ENCODE measurements around the gene ESR2.

The ESR2 gene

DNA sequence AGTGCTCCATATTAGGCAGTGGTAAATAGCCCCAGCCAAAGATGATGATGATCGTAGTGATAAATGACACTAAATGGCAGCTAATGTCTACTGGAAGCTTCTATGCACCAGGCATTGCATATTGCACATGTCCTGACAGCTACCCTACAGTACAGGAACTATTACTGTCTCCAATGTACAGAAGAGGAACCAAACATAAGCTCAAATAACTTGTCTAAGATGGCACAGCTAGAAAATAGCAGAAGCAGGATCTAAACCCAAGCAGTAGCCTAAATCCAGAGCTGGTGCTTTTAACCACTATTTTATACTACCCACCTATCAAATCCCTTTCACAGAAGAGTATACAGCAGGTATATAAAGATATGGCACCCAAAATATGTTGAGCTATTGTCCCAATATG is 28.9 kb downstream of the ESR2 start:
- DNase-seq, result no peak

DNA sequence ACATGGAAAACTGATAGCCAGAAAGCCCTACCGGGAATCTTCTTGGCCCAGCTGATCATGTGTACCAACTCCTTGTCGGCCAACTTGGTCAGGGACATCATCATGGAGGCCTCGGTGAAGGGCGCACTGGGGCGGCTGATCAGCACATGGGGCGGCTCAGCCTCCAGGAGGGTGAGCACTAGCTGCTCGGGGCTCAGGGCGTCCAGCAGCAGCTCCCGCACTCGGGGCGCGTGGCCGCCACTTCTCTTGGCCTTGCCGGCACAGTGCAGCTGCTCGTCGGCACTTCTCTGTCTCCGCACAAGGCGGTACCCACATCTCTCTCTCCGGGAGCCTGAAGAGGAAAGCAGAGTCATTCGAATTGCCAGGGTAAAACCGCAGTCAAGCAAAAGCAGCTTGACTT is 33.8 kb downstream of the ESR2 start:
- no peak for DNase-seq

DNA sequence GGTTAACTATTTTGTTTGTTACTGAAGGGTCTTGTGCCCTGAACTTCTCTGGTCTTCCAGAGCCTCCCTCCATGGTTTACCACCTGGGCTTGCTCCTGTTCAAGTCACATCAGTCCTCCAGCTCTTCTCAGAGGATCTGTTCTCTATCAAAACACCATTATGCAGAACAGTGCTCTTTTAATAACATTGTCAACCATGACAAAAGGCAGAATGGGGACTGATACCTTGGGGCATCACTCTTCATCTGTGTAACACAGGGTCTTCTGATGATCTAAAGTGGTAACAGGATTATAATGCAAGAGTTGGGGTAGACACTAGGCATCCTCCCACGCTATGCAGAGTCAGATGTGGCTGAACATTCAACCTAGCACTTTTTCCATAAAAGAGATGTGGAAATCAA is 38.4 kb downstream of the ESR2 start:
- no peak for DNase-seq

DNA sequence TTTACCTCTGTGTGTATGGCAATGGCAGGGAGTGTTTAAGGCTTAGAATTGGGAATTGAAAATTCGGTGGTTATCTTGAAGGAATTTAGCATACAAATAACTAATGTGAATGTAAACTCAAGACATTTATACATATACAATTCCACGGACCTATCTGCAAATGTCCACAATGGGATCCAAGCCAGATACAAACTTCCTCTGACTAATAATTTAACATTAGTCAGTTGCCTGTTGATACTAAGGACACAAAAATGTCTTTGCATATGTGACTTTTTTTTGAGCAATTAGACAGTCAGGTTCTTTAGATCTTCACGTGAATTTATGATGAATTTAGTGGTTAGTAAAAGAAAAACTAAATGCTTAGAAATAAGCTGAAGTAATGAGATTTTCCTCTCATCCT is 40.5 kb downstream of the ESR2 start:
- DNase-seq, result no peak

DNA sequence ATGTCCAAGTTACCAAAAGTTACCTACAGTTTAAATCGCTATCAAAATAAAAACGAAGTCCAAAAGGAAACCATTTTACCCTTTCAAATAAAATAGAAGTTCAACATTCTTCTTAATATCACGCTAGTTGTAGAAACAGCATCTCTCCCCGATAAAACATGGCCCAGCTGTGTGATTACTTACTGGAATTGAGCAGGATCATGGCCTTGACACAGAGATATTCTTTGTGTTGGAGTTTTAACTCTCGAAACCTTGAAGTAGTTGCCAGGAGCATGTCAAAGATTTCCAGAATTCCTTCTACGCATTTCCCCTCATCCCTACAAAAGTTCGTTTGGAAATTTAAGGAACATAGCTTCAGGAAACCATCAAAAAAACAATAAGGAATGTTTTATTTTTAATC is 44.8 kb downstream of the ESR2 start:
- DNase-seq, result no peak

DNA sequence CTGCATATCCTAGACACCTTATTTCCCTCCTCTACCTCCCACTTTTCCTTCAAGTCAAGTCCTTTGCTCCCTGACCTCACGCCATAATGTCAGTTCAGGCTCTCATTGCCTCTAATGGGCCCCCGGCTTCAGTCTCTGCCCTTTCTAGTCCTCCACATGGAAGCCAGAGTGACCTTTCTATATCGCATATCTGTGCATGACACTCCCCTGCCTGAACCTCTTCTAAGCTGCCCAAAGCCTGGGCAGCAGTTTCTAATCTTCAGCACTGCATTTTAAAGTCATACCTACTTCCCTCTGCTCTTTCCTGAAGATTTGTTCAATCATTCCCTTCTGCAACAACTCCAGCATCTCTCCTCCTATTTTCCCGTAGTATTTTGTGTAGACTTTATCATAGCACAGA is 45.5 kb downstream of the ESR2 start:
- DNase-seq, result no peak

DNA sequence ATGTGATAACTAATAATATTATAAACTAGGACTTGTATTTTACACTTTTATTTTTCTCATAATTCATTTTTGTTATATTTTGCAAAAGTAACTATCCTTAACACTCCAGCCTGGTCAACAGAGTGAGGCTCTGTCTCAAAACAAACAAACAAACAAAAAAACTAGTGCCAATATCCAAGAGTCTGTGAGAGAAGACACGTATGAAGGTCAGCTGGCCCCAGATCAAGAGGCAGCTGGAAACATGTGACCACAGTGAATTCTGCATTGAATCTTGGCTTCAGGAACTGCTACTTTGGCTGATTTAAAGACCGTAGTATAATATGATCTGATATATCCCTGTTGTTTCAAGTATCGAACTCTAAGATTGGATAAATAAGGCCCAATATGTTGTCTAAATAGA is 47.0 kb downstream of the ESR2 start:
- DNase-seq, result no peak

DNA sequence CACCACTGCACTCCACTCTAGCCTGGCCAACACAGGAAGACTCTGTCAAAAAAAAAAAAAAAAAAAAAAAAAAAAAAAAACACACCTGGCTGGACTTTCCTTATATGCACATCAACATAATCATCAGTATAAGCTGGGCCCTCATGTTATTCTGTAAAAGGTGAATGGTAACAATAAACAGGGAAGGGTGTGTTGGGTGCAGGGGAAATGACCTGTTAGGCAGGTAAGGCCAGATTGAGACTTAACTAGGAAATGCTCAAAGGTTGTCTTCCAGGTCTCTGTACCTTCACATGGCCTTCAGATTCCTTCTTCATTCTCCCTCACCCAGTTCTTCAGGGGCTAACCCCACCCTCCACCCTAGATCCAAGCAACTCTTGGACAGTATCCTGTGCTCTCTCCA is 47.5 kb downstream of the ESR2 start:
- no peak for DNase-seq

DNA sequence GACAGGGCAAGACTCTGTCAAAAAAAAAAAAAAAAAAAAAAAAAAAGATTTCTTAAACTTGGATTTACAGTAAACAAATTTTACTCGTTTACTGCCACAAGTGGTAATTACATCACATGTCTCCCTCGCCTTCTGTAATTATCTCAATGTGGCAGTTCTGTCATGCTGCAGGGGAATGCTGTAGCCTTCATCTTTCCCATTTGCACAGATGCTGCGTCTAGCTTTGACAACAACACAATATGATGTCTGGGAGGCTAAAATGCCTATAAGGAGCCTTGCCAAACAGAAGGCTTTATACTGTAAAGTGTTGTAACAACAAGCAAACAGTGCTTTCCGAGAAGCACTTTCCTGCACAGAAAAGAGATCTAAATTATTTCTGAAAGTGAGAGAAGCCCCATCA is 48.7 kb downstream of the ESR2 start:
- DNase-seq, result no peak

DNA sequence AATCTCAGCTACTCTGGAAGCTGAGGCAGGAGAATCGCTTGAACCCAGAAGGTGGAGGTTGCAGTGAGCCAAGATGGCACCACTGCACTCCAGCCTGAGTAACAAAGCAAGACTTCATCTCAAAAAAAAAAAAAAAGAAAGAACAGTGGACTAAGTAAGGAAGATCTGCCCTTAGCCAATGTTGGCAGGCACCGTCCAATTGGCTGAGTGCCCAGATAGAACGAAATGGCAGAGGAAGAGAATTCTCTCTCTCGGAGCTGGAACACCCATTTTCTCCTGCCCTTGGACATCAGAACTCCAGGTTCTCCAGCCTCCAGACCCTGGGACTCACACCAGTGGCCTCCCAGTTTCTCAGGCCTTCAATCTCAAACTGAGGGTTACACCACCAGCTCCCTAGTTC is 49.9 kb downstream of the ESR2 start:
- no peak for DNase-seq

DNA sequence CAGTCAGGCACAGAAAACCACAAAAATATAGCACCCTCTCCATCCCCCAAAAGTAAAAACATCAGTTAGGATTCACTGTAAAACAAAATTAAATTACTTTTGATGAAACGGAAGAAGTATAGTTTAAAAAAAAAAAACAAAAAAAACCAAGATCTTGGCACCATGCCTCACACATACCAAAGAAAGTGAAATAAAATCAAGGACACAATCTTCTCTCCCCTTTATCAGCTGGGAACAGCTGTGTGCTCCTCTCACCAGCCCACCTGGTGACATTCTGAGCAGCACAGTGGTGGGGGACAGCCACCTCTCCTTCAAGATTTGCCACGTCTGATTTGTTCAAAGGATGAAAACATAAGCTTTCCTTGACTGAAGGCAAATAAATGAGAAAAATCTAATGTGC is 55.5 kb downstream of the ESR2 start:
- DNase-seq, result no peak

DNA sequence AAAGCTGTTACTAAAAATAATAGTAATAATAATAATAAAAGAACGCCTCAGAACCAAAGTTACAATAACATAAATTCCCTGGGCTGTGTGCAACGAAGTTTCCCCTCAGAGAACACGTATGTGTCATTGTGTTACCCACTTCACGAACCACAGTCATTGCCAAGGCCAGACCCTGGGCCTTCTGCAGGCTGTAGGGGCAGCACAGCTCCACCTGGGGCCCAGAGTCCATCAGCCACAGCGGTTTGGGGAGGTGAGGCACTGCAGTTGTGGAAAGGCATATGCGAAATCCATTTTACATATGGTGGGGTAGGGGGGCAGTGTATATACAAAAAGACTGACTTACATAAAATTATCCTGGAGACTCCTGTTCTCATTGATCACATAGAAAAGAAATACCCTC is 56.1 kb downstream of the ESR2 start:
- DNase-seq, result no peak

DNA sequence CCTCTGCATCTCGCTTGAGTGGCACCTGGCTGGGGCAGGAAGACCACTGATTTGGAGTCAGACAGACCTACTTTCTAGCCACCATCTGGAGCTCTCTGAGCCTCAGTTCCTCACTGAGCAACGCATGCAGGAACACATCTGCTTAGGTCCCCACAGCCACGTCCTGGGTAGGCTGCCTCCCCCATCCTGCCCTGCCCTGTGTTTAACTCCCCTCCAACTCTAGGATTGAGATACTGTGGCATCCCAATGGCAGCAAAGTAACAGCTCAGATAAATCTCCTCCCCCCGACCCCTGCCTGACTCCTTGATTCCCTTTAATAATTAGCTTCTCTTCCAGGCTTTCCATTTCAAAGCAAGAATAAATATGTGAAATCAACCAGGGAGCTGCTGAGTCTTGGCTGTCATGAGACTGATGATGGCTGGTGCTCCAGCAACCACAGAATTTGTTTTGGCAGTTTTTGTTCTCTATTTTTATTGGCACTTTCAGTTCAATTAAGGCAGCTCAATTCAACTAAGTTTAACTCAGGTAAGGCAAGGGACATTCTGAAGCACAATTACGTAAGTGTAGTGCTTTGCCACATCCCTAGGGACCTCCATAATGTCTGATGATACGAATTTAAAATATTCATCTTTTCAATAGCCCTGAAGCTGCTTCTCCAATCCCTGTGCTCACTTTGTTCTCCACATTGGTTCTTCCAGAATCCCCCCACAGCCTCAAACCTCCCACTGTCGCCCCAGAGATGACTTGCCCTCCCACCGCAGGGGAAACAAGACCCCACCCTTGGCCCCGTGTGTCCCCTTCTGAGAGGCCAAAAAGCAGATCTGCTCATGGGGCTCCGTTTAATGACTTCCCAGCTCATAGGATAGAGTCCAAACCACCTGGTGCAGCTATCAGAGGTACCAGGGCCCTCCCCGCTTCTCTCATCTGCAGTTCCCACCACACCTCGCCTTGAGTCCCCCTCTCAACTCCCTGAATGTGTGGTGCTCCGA is 58.2 kb downstream of the ESR2 start:
- no peak for DNase-seq

DNA sequence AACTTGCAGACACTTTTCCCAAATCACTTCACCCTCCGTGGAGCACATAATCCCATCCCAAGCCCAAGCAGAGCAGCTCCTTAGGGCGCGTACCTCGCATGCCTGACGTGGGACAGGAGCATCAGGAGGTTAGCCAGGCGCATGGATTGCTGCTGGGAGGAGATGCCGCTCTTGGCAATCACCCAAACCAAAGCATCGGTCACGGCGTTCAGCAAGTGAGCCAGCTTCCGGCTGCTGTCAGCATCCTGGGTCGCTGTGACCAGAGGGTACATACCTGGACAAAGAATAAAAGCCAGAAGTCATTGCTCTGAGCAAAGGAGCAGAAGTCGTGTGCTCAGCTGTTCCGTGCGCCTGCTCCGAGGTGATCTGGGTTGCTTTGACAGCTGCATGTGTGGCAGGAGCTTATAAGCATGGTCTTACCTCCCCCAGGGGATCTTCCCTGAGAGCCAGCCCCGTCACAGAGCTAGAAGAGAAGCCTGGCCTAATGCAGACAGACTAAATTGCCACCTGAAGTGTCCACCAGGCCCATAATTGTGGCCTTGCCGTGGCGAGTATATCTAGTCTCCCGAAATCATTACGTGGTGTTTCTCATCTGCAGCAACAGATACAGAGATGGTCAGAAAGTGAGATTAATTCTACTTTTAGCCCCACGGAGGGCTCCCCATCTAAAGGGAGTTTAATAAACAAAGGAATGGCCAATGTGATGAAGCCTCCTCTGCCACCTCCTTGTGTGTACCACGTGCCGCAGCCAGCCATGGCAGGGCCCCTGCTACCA is 59.1 kb downstream of the ESR2 start:
- DNase-seq, result no peak

DNA sequence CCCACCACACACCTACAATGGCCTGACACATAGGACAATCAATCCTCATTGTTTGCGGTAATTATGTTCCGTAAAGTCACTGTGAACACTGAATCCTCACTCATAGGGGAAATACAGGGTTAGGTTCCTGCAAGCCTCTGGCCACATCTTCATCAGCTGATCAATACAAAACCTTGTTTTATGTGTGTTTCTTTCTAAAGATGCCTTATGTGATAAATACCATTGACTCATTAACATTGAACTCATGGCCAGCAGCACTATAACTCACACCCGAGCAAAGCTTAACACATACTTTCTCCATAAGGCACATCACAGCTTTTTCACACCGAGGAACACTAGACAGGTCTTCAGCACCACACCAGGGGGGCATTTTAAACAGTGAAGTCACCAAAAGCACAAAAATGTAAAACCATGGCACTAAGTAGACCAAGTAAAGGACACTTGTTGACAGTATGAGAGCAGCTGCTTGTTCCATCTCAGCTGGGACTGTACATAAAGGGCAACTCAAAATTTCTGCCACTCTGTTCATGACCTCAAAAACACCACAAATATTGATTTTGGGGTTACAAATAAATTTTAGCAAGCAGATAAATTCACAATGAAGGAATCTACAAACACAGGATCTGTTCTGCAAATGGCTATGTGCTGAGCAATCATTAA is 60.5 kb downstream of the ESR2 start:
- DNase-seq, result no peak

DNA sequence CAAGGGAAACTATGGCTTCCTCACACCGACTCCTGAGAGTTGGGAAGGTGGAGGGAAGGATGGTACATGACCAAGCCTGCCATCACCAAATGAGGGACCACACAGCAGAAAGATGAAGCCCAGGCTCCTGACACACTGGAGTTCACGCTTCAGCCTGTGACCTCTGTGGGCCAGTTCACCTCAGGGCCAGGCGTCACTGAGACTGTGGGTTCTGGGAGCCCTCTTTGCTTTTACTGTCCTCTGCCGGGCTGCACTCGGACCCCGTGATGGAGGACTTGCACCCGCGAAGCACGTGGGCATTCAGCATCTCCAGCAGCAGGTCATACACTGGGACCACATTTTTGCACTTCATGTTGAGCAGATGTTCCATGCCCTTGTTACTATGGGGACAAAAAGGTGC is 61.2 kb downstream of the ESR2 start:
- DNase-seq, result no peak

DNA sequence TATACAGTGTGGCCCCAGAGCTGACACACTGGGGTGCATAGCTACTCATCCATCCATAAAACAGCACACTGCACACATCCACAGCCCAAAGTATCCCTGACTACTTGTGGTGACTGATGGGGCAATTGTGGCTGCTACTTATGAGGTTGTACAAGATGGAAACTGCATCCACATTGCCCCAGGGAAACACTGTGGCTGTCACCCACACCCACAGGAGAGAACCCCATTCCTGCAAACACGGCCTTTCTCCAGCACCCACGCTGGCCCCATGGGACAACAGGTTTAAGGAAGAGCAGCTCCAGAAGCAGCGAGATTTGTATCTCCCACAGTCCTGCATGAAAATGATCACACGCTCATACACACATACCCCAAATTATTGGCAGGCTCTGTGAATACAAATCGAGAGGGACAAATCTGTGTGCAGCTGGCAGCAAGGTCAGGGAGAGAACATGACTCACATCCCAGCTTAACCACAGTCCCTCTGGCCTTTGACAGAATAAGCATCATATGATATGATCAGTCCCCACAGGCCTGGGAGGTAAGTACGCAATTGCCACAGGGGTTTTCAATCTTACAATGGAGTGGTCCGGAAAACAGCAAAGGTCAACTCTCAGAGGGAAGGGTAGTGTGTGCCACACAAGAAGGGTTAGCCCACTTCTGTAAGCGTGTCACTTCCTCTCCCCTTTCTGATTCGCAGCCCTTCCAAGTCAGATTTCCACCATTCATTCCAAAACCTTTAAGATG is 61.9 kb downstream of the ESR2 start:
- DNase-seq, result no peak

DNA sequence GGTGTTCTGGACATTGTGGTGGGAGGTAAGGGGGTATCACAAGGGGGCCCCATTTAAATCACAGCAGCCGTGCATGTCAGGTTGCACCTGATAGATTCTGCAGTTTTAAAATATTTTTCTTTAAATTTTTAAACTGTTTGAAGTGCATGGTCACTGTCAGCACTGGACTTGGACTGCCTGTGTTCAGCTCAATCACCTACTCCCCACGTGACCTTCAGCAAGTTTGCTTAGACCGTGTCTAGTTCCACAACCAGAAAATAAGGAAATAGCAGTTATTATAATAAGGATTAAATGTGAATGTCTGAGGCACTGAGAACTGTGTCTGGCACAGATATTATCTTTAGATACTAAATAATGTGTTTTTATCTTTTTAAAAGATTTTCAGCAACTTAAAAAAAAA is 64.7 kb downstream of the ESR2 start:
- no peak for DNase-seq

DNA sequence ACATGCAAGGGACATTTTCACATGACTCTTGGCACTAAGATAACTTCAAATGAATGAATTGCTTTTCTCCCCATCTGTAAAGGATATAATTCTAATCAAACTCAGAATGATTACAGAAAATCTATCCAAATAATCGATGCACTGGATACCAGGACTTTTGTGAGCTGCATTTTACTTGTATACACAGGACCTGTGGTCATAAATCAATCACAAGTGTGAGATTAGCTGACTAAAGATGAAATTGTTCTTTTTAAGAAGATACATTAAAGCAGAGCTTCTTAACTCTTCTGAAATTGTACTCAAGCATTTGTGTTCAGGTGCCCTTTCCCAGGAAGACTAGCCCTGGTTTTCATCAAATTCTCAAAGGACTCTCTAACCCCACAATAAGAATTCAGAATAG is 66.3 kb downstream of the ESR2 start:
- no peak for DNase-seq

DNA sequence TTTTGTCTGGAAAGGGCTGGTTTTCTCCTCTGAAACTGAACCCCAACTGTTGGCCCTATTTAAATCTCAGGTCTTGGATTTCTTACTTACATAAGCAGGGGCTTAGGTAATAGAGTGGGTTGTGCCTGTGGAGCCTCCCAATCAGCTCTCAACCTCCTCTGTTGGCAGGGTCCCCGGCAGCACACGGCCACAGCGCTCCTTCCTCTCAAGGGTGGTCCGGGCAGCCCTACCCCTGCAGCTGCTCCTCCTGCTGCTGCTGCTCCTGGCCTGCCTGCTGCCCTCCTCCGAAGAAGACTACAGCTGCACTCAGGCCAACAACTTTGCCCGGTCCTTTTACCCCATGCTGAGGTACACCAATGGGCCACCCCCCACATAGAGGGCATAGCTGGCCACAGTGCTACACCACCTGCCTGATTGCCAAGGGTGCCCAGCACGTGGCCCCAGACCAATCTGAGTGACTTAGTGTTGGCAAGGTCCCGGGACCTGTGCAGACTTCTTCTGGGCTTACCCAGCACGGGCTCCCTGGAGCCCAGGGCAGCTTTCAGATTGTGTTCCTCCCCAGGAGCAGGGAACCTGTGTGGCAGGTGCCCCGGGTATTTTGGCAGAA is 68.9 kb downstream of the ESR2 start:
- no peak for DNase-seq

DNA sequence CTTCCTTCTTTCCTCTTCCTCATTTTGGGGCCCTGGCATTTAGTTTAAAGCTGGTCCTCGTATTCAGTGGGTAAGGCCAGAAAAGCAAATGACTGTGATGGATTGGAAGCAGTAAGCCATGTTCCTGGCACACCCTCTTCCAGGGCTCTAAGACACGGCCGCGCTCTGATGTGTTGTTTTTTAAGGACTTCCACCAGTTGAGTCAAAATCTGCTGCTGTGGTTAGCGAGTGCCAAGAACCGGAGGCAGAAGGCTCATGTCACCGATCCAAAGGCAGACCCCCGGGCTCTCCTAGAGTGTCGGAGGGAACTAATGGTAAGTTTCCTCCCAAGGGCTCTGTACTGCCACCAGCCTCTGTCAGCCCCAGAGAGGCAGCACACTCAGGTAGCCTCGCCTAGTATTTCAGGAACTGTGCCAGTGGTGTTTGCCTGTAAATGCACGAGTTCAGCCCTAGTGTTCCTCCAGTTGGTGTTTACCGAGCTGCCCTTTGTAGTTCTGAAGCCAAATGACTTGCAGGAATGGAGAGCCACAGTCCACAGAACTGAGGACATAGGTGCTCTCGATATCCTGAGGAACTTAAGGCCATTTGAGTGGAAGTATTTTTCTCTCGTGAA is 72.7 kb downstream of the ESR2 start:
- DNase-seq, result no peak

DNA sequence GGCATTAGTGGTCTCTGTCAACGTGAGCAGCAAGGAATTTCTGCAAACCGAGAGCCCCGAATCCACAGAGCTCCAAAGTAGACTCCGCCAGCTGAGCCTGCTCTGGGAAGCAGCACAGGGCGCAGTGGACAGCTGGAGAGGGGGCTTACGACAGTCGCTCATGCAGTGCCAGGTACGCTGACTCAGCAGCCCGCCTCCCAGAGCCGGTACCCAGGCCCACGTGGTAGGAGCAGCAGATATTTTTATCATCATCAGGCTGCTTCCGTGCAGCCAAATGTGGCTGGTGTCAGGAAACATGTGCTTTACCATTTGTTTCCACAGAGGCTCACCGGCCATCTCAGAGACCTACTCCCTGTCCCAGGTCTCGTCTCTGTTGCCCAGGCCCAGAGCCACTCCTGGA is 73.7 kb downstream of the ESR2 start:
- no peak for DNase-seq
